ENCODE results near the gene TRIM54.

The TRIM54 gene, protein sequence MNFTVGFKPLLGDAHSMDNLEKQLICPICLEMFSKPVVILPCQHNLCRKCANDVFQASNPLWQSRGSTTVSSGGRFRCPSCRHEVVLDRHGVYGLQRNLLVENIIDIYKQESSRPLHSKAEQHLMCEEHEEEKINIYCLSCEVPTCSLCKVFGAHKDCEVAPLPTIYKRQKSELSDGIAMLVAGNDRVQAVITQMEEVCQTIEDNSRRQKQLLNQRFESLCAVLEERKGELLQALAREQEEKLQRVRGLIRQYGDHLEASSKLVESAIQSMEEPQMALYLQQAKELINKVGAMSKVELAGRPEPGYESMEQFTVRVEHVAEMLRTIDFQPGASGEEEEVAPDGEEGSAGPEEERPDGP

DNA sequence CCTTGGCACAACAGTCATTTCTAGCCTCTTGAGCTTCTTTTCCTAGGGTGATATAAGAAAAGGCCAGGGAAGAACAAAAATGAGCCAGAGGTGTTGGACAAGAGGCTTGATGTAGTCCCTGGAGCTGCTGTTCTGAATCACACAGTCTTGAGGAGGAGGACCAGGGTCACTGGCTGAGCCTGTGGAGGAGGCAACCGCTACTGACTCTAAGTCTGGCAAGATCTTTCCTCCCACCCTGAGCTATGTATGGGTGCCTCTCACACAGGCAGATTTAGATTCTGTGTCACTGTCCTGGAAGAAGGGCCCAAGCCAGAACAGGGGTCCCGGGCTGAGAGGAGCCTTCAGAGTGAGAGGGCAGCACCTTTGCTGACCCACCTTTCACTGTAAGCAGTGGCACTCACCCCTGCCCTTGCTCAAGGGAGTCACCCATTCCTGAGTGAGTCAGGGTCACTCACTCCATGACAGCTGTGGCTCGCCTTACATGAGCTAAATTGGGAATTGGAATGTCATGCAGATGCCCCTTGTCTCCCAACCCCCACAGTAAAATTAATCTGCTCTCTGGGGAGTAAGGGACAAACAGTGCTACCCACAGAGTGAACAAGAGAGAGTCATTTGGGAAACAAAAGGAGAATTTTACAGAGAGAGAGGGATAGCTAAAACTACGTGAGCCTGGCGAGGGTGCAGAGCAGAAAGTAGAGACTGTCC, at the start of gene TRIM54:
Gene TRIM54 (plus strand): TSS at position 575 of the 705 bp plus-strand sequence. CDS start 303 bp downstream, outside the sequence.
- no peaks in the 10 kb centered on the region for H3K36me3 Mint-ChIP-seq (ENCODE audit: low read depth)
- H3K27ac Mint-ChIP-seq = no peak within 1 kb of the TSS
- H3K4me1 Mint-ChIP-seq (ENCODE audit: low read depth) = peaks cover 3% of the 10 kb centered on the region
- no peak within 1 kb of the TSS for H3K4me3 Mint-ChIP-seq
- peaks cover 40% of the 10 kb centered on the region for H3K27me3 Mint-ChIP-seq (ENCODE audit: low read depth)
- H3K9me3 Mint-ChIP-seq = no peaks in the 10 kb centered on the region

DNA sequence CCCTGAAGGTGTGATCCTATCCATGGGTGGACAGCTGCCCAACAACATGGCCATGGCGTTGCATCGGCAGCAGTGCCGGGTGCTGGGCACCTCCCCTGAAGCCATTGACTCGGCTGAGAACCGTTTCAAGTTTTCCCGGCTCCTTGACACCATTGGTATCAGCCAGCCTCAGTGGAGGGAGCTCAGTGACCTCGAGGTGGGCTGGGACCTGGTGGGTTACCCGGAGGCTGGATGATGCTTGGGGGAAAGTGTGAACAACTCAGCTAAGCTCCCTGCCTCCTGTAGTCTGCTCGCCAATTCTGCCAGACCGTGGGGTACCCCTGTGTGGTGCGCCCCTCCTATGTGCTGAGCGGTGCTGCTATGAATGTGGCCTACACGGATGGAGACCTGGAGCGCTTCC, 48.9 kb upstream of the TRIM54 start:
- Mint-ChIP-seq H3K27me3 (ENCODE audit: low read depth) (no peaks in the 10 kb centered on the region), H3K4me3 (no peak overlapping the region), H3K36me3 (ENCODE audit: low read depth) (peaks cover 53% of the 10 kb centered on the region), H3K4me1 (ENCODE audit: low read depth) (no peaks in the 10 kb centered on the region), H3K27ac (no peak overlapping the region), H3K9me3 (no peaks in the 10 kb centered on the region)

DNA sequence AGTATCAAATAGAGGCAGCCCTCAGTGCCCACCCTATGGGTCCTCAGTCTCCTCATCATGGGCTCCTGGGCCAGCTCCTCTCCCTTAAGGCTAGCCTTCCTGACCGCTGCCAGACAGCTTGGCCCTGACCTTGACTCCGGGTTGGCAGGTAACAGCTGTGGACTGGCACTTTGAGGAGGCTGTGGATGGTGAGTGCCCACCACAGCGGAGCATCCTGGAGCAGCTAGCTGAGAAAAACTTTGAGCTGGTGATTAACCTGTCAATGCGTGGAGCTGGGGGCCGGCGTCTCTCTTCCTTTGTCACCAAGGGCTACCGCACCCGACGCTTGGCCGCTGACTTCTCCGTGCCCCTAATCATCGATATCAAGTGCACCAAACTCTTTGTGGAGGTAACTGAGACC, 46.1 kb upstream of the TRIM54 start:
- Mint-ChIP-seq H3K4me1 (ENCODE audit: low read depth) (no peaks in the 10 kb centered on the region), H3K9me3 (no peaks in the 10 kb centered on the region), H3K36me3 (ENCODE audit: low read depth) (peaks cover 56% of the 10 kb centered on the region), H3K27me3 (ENCODE audit: low read depth) (no peaks in the 10 kb centered on the region), H3K27ac (peak overlapping the region; percentile 11), H3K4me3 (no peak overlapping the region)

DNA sequence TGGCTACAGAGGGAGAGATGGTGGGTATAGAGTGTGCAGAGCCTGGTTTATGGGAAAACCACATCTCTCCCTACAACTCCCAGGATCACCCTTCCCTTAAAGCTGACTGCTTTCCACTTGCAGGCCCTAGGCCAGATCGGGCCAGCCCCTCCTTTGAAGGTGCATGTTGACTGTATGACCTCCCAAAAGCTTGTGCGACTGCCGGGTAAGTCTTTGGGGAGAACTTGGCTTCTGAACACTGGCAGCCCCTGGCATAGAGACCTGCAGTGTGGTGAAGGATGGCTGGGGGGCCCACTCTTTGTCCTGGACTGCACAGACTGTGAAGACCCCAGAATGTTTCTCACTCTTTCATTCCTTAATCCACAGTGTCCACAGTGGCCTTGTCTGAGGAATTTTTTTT, 45.6 kb upstream of the TRIM54 start:
- H3K4me3 Mint-ChIP-seq = no peak overlapping the region

DNA sequence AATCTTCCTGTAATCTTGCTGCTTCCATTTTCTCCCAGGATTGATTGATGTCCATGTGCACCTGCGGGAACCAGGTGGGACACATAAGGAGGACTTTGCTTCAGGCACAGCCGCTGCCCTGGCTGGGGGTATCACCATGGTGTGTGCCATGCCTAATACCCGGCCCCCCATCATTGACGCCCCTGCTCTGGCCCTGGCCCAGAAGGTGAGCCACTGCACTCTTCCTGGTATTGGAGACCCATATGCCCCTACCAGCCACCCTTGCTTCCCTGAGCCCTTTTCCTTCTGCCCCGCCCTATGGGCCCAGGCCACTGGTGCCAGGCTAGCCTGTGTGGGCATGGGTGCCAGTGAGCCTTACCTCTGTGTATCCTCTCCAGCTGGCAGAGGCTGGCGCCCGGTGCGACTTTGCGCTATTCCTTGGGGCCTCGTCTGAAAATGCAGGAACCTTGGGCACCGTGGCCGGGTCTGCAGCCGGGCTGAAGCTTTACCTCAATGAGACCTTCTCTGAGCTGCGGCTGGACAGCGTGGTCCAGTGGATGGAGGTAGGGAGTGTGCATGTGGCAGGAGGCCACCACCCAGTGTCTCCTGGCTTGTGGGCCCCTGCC, 44.8 kb upstream of the TRIM54 start:
- Mint-ChIP-seq H3K4me1 (ENCODE audit: low read depth) (no peaks in the 10 kb centered on the region), H3K4me3 (no peak overlapping the region), H3K27me3 (ENCODE audit: low read depth) (no peaks in the 10 kb centered on the region), H3K36me3 (ENCODE audit: low read depth) (peaks cover 48% of the 10 kb centered on the region), H3K9me3 (no peaks in the 10 kb centered on the region), H3K27ac (no peak overlapping the region)

More for the DNA sequence above, 45.6 kb upstream of the TRIM54 start:
- Mint-ChIP-seq H3K36me3 (ENCODE audit: low read depth) (peaks cover 51% of the 10 kb centered on the region), H3K27ac (peak overlapping the region; percentile 11), H3K9me3 (no peaks in the 10 kb centered on the region), H3K27me3 (ENCODE audit: low read depth) (no peaks in the 10 kb centered on the region), H3K4me1 (ENCODE audit: low read depth) (no peaks in the 10 kb centered on the region)

DNA sequence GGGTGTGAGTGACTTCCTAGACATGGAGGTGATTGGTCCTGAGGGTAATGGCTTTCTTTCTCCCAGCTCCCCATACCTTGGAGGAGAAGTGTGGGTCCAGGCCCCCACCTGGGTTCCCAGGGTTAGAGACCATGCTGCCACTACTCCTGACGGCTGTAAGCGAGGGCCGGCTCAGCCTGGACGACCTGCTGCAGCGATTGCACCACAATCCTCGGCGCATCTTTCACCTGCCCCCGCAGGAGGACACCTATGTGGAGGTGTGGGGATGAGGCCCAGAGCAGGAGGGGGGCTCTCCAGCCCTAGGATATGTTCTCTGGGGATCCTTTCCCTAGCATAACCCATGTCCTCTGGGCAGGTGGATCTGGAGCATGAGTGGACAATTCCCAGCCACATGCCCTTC, 43.3 kb upstream of the TRIM54 start:
- Mint-ChIP-seq H3K9me3 (no peaks in the 10 kb centered on the region), H3K4me3 (no peak overlapping the region), H3K4me1 (ENCODE audit: low read depth) (no peaks in the 10 kb centered on the region), H3K27me3 (ENCODE audit: low read depth) (no peaks in the 10 kb centered on the region), H3K27ac (no peak overlapping the region), H3K36me3 (ENCODE audit: low read depth) (peaks cover 43% of the 10 kb centered on the region)

DNA sequence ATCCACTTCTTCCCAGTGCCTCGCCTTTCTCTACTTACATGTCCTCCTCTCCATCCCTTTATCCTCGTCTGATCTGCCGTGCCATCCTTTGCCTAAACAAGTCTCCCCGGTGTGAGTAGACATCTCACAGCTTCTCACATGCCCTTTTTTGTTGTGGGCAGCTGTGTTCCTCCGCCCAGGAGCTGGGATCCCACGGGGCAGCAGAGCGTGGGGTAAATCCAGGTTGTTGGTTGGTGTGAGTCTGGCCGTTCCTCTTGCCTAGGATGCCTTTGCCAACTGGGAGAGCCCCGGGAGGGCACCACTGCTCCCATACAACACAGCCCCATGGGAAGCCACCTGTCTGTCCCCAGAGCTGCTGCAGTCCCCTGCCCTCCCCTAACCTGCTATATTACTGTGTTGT, 41.8 kb upstream of the TRIM54 start:
- no peak overlapping the region for H3K27ac Mint-ChIP-seq
- H3K27me3 Mint-ChIP-seq (ENCODE audit: low read depth) = no peaks in the 10 kb centered on the region
- H3K36me3 Mint-ChIP-seq (ENCODE audit: low read depth) = peaks cover 37% of the 10 kb centered on the region
- H3K9me3 Mint-ChIP-seq = no peaks in the 10 kb centered on the region
- no peak overlapping the region for H3K4me3 Mint-ChIP-seq
- no peaks in the 10 kb centered on the region for H3K4me1 Mint-ChIP-seq (ENCODE audit: low read depth)

DNA sequence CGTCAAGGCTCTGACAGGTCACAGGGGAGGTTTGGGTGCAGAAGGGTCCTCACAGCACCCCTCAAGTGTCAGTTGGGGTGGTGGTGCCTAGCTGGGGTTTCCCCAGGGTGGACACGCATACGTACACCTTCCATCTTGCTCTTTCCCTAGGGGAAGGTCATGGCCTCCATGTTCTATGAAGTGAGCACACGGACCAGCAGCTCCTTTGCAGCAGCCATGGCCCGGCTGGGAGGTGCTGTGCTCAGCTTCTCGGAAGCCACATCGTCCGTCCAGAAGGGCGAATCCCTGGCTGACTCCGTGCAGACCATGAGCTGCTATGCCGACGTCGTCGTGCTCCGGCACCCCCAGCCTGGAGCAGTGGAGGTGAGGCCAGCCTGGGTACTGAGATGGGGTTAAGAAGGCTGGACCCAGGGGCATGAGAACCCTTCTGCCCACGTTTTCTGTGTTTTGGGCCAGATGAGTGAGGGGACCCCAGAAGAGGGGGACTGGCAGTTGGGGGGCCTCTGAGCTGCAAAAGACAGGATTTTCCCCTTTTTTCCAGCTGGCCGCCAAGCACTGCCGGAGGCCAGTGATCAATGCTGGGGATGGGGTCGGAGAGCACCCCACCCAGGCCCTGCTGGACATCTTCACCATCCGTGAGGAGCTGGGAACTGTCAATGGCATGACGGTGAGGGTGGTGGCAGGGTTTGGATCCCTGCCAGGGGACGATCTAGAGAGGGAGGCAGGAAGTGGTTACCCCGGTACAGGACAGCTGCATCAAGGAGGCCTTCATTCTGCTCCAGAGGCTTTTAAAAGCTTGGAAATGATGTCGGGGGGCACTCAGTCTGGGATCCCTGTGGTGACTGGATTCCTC, 40.2 kb upstream of the TRIM54 start:
- no peak overlapping the region for H3K27ac Mint-ChIP-seq
- no peaks in the 10 kb centered on the region for H3K4me1 Mint-ChIP-seq (ENCODE audit: low read depth)
- peaks cover 27% of the 10 kb centered on the region for H3K36me3 Mint-ChIP-seq (ENCODE audit: low read depth)
- H3K9me3 Mint-ChIP-seq = no peaks in the 10 kb centered on the region
- no peaks in the 10 kb centered on the region for H3K27me3 Mint-ChIP-seq (ENCODE audit: low read depth)
- no peak overlapping the region for H3K4me3 Mint-ChIP-seq

DNA sequence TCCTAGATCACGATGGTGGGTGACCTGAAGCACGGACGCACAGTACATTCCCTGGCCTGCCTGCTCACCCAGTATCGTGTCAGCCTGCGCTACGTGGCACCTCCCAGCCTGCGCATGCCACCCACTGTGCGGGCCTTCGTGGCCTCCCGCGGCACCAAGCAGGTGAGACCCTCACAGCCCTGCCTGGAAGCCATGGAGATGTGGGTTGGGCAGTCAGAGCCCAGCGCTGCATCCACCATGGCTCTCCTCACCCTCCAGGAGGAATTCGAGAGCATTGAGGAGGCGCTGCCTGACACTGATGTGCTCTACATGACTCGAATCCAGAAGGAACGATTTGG, 39.6 kb upstream of the TRIM54 start:
- H3K36me3 Mint-ChIP-seq (ENCODE audit: low read depth) = peaks cover 23% of the 10 kb centered on the region
- H3K4me1 Mint-ChIP-seq (ENCODE audit: low read depth) = no peaks in the 10 kb centered on the region
- no peak overlapping the region for H3K27ac Mint-ChIP-seq
- no peaks in the 10 kb centered on the region for H3K9me3 Mint-ChIP-seq
- no peaks in the 10 kb centered on the region for H3K27me3 Mint-ChIP-seq (ENCODE audit: low read depth)
- H3K4me3 Mint-ChIP-seq = no peak overlapping the region

DNA sequence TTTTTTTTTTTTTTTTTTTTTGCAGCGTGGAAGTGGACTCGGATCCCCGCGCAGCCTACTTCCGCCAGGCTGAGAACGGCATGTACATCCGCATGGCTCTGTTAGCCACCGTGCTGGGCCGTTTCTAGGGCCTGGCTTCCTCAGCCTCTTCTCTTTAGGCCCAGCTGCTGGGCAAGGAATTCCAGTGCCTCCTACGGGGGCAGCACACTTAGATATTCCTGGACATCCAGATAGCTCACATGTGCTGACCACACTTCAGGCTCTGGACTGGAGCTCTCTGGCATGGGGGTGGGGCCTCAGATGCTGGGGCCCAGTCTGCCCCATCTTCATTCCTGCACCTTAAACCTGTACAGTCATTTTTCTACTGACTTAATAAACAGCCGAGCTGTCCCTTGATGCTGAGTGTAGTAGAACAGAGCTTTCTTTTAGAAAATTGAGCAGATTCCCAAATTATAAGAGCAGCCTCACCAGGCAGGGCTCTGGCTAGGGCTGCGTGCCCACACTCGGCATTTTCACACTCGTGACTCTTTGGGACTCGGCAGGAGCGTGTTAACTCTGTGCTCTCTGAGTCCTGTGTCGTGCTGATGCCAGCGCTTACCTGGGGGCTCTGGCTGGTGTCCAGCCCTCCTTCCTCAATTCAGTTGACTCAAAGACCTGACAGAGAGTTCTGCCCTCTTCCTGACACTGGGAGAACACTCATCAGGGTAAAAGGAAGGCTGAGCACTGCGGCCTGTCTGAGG, 38.7 kb upstream of the TRIM54 start:
- Mint-ChIP-seq H3K27ac (no peak overlapping the region), H3K4me1 (ENCODE audit: low read depth) (no peaks in the 10 kb centered on the region), H3K4me3 (no peak overlapping the region), H3K9me3 (no peaks in the 10 kb centered on the region), H3K36me3 (ENCODE audit: low read depth) (peaks cover 17% of the 10 kb centered on the region), H3K27me3 (ENCODE audit: low read depth) (peaks cover 5% of the 10 kb centered on the region)

DNA sequence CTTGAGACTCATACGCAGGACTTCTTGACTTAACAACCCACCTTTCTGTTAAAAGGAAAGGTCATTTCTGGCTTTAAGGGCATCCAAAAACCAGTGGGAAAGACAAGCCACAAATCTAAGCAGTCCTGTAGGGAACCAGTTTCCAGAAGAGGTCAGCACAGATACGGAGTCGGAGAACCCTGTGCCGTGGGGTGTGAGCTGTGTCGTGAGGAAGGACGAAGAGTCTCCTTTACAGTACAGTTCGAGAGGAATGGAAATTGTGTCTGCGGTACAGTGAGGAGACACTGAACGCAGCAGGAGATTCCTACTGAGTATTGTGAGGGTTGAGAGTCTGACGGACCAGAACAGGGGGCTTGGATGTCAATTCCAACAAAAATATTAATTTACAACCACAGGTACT, 37.1 kb upstream of the TRIM54 start:
- H3K9me3 Mint-ChIP-seq = no peaks in the 10 kb centered on the region
- peak overlapping the region; percentile 29 for H3K27ac Mint-ChIP-seq
- no peak overlapping the region for H3K4me3 Mint-ChIP-seq
- peaks cover 2% of the 10 kb centered on the region for H3K4me1 Mint-ChIP-seq (ENCODE audit: low read depth)
- peaks cover 7% of the 10 kb centered on the region for H3K27me3 Mint-ChIP-seq (ENCODE audit: low read depth)
- H3K36me3 Mint-ChIP-seq (ENCODE audit: low read depth) = peaks cover 17% of the 10 kb centered on the region

DNA sequence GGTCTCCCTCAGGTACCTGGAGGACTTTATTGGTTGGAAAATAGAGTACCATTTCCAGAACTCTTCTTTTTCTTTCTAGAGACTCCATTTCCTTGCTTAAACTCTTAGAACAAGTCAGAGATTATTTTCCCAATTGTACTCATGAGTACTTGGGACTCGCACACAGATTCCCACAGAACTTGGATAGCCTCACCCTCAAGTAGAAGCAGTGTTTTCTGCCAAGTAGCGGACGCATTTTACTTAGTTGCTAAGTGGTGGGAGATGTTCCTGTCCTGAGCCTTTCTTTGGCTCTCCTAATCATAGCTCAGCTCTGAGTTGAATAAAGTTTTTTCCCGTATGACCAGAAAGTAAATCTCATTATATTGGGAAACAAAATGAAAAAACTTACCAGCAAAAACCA, 36.6 kb upstream of the TRIM54 start:
- peaks cover 12% of the 10 kb centered on the region for H3K36me3 Mint-ChIP-seq (ENCODE audit: low read depth)
- no peak overlapping the region for H3K4me3 Mint-ChIP-seq
- H3K9me3 Mint-ChIP-seq = no peaks in the 10 kb centered on the region
- H3K27me3 Mint-ChIP-seq (ENCODE audit: low read depth) = peaks cover 7% of the 10 kb centered on the region
- H3K27ac Mint-ChIP-seq = no peak overlapping the region
- H3K4me1 Mint-ChIP-seq (ENCODE audit: low read depth) = peaks cover 2% of the 10 kb centered on the region

DNA sequence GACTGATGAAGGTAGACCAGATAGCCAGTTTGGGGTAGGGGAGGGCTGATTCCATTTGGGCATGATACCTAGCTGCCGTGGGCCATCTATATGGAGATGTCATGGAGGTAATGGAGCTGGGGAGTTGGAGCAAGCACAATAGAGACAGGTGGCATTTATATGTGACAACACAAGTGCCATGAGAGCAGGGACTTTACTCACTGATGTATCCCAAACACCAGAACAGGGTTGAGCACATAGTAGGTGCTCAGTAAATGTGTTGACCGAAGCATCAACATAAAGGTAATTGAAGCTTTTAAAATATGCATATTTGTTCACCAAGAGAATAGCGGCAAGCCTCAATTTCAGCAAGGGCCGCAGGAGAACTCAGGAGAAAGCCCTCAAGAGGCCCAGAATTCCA, 34.3 kb upstream of the TRIM54 start:
- Mint-ChIP-seq H3K27ac (no peak overlapping the region), H3K4me1 (ENCODE audit: low read depth) (peaks cover 2% of the 10 kb centered on the region), H3K4me3 (no peak overlapping the region), H3K27me3 (ENCODE audit: low read depth) (peaks cover 11% of the 10 kb centered on the region), H3K36me3 (ENCODE audit: low read depth) (peaks cover 9% of the 10 kb centered on the region), H3K9me3 (no peaks in the 10 kb centered on the region)
